Ramos (cell line): ENCODE results near the gene FGD4.

ENCODE experiments used
- in situ Hi-C: fragments of 300-500 bp; cut with MboI; formaldehyde crosslinking; loops from one replicate; pipeline ENCODE4 v1.14.3; 2022; ENCODE audit warnings: low sequenced_read_pairs; ENCODE audit not compliant: unreplicated experiment

The FGD4 gene

DNA sequence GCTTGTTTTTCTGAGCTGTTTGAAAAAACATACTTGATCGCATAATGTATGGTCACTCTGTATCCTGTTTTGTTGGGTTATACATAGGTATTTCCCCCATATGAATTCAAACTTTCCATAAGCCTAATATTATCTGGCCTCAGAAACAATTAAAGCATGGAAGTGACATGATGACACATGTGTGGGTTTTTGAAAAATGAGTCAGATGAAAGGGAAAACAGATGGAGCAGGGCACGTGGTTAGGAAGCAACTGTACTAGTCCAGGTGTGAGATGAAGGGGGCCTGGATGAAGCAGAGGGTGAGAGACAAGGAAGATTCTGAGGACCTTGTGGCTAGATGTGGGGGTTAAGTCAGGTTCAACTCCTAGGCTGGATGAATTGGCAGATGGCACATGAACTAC, 187.0 kb downstream of the FGD4 start:
- in situ Hi-C loops, result no loop called here

DNA sequence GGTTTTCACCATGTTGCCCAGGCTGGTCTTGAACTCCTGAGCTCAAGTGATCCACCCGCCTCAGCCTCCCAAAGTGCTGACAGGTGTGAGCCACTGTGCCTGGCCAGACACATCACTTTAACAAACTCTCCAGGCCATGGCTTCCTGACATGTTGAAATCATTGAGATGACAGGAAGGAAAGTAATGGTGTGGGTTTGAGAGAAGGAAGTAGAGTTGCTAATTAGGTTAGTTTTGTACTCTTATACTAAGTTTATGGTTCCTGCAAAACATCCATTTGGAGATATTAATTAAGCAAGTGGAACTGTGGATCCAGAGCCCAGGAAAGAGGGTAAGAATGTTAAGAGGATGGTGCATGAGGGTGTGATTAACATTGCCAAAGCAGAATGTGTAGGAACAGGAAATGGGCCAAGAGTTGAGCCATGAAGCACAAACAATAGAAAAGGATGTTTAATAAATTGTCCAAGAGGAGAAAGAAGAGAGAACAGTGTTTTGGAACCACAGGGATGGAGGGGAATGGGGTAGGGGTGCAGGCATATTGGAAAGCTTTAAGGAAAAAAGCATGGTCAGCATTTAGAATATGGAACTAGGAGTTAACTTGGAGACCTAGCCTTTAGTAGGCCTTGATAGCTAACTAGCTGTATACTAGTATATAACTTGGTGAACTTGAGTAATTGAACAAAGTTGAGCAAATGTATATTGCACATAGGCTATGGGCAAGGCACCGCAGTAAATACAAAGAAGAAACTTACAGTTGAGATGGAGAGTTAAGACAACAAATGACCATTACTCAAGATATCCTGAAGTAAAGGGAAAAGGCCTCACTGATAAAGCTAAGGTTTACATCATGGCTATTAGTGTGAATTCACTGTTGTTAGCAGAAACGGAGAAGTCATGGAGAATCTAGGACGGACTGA, 188.5 kb downstream of the FGD4 start:
- in situ Hi-C loops, result no loop called here

DNA sequence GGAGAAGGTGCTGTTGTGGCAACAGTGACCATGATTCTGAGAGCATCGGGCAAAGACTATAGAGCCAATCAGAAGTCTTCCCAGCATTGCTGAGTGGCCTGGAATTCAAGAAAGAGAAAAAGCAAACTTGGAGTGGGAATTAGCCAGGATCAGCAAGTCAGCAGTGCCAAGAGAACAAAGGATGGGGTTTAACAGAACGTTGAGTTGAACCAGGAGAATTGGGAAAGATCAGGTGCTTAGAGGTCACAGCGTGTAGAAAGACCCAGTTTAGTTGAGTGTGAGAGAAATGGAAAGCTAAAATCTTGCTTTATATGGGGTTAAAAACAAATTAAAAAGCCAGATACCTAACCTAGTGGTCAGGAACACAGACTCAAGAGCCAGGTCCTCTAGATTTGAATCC, 189.2 kb downstream of the FGD4 start:
- in situ Hi-C loops, result no loop called here

DNA sequence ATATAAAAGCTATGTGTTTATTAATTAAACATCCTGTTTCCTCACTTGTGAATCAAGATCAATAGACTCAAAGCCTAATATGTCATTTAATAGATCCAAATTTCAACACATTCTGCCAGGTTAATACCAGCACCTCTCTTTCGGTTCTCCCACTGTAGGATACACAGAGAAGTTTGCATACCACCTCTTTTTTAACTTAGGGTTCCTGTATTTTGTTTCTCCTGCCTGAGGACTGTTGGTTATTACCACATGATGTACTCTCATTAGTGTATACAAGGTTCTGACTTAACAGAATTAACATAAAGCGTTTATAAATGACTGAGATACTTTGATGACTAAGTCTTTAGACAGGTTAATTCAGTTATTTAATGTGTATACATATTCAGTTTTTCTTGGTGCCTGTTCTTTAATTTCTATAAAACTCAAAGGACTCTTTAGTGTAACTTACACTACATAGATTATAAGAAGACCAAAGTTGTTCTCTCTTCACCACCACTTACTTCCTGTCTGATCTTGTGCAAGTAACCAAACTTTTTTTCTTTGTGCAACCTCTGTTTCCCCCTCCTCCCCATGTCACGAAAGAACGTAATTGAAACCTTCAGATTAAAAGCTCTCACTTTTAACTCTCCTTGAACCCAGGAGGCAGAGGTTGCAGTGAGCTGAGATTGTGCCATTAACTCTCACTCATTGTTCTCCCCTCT, 190.0 kb downstream of the FGD4 start:
- in situ Hi-C loops, result no loop called here

DNA sequence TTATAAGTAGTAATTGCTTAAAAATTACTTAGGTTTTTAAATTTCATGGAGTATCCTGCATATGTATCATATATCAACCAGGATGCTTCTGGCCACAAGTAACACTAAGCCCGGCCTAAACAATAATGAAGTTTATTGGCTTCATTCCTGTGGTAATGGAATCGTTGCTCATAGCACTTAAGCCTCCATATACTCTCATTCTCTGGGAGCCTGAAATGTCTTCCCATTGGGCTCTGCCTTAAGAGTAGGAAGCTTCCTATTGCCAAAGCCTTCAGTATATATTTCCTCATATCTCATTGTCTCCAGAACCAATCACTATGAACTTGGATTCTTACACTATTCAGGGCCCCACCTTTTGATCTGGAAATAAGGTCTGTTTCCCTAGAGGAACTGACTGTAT, 195.9 kb downstream of the FGD4 start:
- in situ Hi-C loops, result no loop called here

DNA sequence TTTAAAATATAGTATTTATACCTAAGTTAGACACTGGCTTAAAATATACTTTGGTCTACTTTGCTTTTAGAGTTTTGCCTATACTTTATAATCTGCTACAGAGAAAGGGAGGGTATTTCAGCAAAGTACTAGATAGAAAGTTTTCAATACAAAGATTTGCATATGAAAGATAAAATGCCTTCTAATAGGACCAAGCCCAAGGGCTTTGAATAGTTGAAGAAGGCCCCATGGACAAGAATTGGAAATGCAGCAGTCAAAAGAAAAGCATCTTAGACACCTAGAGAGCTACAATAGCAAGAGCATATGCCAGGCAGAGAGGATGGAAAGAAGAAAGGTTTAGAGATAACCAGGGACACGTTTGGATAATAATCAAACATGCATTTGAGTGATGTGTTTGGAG, 196.7 kb downstream of the FGD4 start:
- in situ Hi-C loops, result no loop called here

- in situ Hi-C loops, result no loop called here
Measured at GRCh38 chr12:32598688-32599087, 199.3 kb downstream of the FGD4 start.

DNA sequence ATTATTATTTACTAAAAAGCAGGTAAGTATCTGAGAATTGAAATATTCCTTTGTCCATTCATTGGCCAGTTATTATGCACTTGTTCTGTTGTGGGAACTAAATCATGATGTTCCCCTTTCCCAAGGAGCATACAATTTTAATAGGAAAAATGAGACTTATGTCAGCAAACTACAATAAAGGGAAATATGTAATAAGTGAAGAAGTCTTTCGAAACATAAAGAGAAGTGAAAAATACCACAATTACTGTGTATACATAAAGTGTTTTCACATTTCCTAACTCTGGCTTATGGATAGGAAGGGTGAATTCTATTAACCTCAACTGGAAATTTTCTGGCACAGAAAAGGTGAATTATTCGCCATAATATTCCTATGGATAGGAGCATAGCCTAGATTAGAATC, 201.3 kb downstream of the FGD4 start:
- in situ Hi-C loops, result no loop called here

- in situ Hi-C loops, result no loop called here
Measured at GRCh38 chr12:32603071-32603470, 203.7 kb downstream of the FGD4 start.

- in situ Hi-C loops, result no loop called here
Measured at GRCh38 chr12:32603858-32604257, 204.5 kb downstream of the FGD4 start.

DNA sequence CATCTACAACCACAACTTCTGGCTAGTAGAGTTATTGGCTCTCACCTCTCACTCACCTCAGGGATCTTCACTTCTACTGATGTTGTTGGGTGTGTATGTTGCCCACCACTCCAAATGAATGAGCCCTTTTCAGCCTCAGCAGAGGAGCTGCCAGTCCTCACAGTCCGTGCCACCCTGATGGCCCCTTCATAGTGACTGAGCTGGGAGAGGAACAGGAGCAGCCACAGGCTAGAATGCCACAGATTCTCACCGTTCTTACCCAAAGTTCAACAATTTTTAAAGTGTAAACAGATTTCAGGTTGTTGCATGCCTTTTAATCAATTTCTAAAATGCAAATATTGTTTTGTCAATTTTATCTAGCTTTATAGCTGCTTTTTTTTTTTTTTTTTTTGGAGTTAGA, 205.2 kb downstream of the FGD4 start:
- in situ Hi-C loops, result no loop called here

DNA sequence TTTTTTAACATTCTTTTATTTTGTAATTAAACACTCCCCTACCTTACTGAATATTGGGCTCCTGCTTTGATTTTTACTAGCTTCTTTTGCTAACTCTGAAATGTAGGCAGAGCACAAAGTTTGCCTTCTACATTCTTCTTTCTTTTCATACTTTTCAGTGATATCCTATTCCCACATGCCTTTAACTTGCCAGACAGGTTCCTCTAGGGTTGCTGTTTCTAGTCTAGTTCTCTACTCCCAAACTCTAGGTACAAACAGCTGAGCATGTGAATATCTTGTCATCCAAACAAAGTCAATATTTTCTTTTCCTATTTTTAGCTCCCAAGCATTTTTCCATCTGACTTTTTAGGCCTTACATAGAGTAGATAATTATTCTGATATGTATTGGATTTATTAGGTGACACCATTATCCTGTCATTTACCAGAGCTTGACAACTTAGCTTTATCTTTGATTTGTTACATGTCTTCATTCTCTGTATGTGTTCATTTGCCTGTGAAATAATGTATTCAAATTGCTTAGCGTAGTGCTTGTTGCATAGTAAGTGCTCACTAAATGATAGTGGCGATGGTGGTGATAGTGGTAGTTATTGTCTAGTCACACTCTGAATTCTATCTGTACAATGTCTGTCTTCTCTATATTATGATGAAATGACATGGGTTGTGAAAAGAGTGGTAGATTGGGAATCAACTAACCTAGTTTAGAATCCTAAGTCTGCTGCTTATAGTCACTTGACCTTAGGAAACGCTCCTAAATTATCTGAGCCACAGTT, 206.2 kb downstream of the FGD4 start:
- in situ Hi-C loops, result no loop called here

GRCh38 chr12:32606443-32606842, 207.1 kb downstream of the FGD4 start:
- in situ Hi-C loops, result no loop called here

DNA sequence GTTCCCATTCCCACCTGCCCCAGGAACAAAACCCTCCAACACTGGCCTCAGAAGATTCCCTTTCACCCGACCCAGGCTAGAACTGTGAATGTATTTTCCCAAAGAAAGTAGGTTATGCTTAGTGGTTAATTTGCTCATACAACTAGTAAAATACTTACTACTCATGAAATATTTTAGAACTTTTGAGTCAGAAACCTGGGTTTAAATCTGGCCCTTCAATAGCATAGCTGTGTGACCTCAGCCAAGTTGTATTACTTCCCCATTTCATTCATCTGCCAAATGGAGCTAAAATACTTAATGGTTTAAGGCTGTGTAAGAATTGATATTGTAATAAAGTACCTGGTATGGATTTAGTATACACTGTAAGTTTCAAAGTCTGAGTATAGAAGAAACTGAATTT, 210.6 kb downstream of the FGD4 start:
- in situ Hi-C loops, result no loop called here

- in situ Hi-C loops, result no loop called here
Measured at GRCh38 chr12:32611986-32612385, 212.6 kb downstream of the FGD4 start.

DNA sequence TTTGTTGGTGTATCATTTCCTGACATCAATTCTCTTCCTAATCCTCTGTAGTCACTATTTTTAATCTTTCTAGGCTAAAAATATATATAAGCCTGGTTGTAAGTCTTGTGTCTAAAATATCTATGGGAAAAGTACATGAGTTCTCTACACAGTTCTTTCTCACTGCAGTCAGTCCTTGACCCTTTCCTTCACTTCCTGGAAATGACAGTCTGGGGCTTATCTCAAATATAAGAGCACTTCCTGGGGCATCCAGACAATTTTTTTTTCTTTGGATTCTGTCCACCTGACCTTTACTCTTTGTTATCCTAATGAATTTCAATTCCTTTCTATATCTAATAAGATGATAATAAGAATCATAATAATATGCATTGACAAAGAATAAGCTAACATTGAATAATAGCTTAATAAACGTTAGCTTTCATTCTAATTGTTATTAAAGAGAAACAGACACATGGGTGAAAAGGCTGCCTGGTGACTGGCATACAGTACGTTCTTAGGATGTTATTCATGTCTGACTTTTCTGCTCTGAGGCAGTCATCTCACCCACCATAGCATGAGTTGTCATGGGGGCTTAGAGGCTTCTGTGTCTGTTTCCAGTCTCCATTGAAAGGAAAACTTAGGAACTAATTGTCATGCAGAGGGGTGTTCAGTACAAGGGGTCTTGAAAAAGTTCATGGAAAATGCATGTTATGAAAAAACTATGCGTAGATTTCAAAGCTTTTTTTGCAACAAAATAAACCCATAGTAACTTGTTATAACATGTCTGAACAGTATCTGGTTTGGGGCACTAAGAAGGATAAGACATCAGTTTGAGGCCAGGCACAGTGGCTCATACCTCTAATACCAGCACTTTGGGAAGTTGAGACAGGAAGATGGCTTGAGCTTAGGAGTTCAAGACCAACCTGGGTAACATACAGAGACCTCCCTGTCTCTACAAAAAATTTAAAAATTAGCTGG, 213.6 kb downstream of the FGD4 start:
- in situ Hi-C loops, result no loop called here

DNA sequence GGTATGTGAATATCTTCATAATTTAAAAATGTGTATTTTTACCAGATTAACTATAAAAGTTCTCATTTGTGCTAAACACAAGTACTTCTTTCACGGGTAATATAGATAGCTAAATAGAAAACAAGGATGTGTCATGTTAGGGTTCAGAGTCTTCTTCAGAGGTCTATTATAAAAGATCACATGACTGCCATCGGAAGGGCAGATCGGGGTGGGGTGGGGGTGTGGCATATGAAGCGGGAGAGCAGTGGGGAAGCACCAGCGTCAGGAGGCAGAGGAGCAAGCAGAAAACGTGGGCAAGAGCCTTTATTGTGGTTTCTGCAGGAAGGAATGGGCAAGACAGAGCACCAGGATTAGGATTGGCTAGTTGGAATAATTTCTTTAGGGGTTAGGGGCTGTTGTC, 216.1 kb downstream of the FGD4 start:
- in situ Hi-C loops, result no loop called here

GRCh38 chr12:32617534-32617933, 218.2 kb downstream of the FGD4 start:
- in situ Hi-C loops, result no loop called here

DNA sequence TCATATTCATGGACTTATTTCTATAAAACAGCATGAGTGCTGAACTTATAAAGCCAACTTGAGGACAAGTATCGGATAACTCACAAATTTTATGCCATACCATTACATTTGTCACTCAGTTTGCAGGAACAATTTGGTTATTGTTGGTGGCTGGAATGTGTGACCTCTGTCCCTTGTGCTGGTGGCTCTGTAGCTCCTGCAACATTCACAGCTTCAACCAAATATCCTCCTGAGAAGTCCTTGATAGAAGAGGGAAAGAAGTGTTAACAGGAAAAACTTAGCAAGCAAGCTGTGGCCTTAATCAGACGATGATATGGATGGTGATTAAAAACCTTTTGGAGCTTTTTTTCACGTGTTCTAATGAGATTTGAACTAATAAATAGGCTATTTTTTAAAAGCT, 218.8 kb downstream of the FGD4 start:
- in situ Hi-C loops, result no loop called here

- in situ Hi-C loops, result no loop called here
Measured at GRCh38 chr12:32627976-32628375, 228.6 kb downstream of the FGD4 start.
